Measurements from ENCODE around the gene UBQLN2.

Gene UBQLN2

GRCh38 chrX:56564164-56564885 is 898 bp downstream of the UBQLN2 start:
- H3K4me1 ChIP-seq (ENCODE audit: insufficient read depth, low read length, severe bottlenecking): peaks cover 38% of the 10 kb centered on the region
- no peaks in the 10 kb centered on the region for H3F3A ChIP-seq (ENCODE audit: insufficient read depth, low read length)
- H3K4me3 ChIP-seq (ENCODE audit: low read depth, low read length, poor library complexity, severe bottlenecking): peak overlapping the region; percentile 73
- peak overlapping the region; percentile 81 for H3K27ac ChIP-seq (ENCODE audit: low read depth, low read length, poor library complexity, severe bottlenecking)
- H3K27me3 ChIP-seq (ENCODE audit: insufficient read depth, low read length): no peaks in the 10 kb centered on the region
- peak overlapping the region; percentile 76 for H3K4me2 ChIP-seq (ENCODE audit: low read length)
- TF ChIP-seq EZH2 (IDR thresholded peaks at IDR 0.05; ENCODE audit: borderline replicate concordance, low read length): no peak
- no peak for TF ChIP-seq CTCF (IDR thresholded peaks at IDR 0.05; ENCODE audit: low read length)
- peak overlapping the region; percentile 89 for H3K9ac ChIP-seq (ENCODE audit: low read length)
- H3K79me2 ChIP-seq (ENCODE audit: insufficient read depth, low read length): peaks cover 47% of the 10 kb centered on the region
- H2AFZ ChIP-seq (ENCODE audit: low read length): no peak overlapping the region
- no peaks in the 10 kb centered on the region for H4K20me1 ChIP-seq (ENCODE audit: insufficient read depth, low read length)
- no peaks in the 10 kb centered on the region for H3K9me2 ChIP-seq (ENCODE audit: low read depth, low read length)
- peaks cover 11% of the 10 kb centered on the region; the same call in 1 of the 2 replicates for H3K36me3 ChIP-seq (ENCODE audit: insufficient read depth, low read length)
- no peaks in the 10 kb centered on the region for H3K9me3 ChIP-seq (ENCODE audit: low read length)

GRCh38 chrX:56564921-56565840 is 1.8 kb downstream of the UBQLN2 start:
- peaks cover 44% of the 10 kb centered on the region for H3K4me1 ChIP-seq (ENCODE audit: insufficient read depth, low read length, severe bottlenecking)
- H3F3A ChIP-seq (ENCODE audit: insufficient read depth, low read length): no peaks in the 10 kb centered on the region
- H3K9me3 ChIP-seq (ENCODE audit: low read length): no peaks in the 10 kb centered on the region
- peak overlapping the region; percentile 89; the same call in 1 of the 2 replicates for H3K9ac ChIP-seq (ENCODE audit: low read length)
- no peaks in the 10 kb centered on the region for H4K20me1 ChIP-seq (ENCODE audit: insufficient read depth, low read length)
- H3K79me2 ChIP-seq (ENCODE audit: insufficient read depth, low read length): peaks cover 47% of the 10 kb centered on the region
- H2AFZ ChIP-seq (ENCODE audit: low read length): no peak overlapping the region
- no peaks in the 10 kb centered on the region for H3K27me3 ChIP-seq (ENCODE audit: insufficient read depth, low read length)
- H3K4me3 ChIP-seq (ENCODE audit: low read depth, low read length, poor library complexity, severe bottlenecking): peak overlapping the region; percentile 73
- H3K36me3 ChIP-seq (ENCODE audit: insufficient read depth, low read length): peaks cover 12% of the 10 kb centered on the region
- H3K4me2 ChIP-seq (ENCODE audit: low read length): peak overlapping the region; percentile 76
- TF ChIP-seq CTCF (IDR thresholded peaks at IDR 0.05; ENCODE audit: low read length) (no peak), EZH2 (IDR thresholded peaks at IDR 0.05; ENCODE audit: borderline replicate concordance, low read length) (no peak)
- H3K9me2 ChIP-seq (ENCODE audit: low read depth, low read length): no peaks in the 10 kb centered on the region
- H3K27ac ChIP-seq (ENCODE audit: low read depth, low read length, poor library complexity, severe bottlenecking): no peak overlapping the region

GRCh38 chrX:56569378-56570057 is 6.1 kb downstream of the UBQLN2 start:
- Histone ChIP-seq H3F3A (ENCODE audit: insufficient read depth, low read length) (no peaks in the 10 kb centered on the region), H3K36me3 (ENCODE audit: insufficient read depth, low read length) (peaks cover 25% of the 10 kb centered on the region), H3K9me3 (ENCODE audit: low read length) (no peaks in the 10 kb centered on the region), H3K79me2 (ENCODE audit: insufficient read depth, low read length) (peaks cover 41% of the 10 kb centered on the region), H2AFZ (ENCODE audit: low read length) (no peak overlapping the region), H3K9me2 (ENCODE audit: low read depth, low read length) (no peaks in the 10 kb centered on the region), H3K27me3 (ENCODE audit: insufficient read depth, low read length) (no peaks in the 10 kb centered on the region), H3K4me3 (ENCODE audit: low read depth, low read length, poor library complexity, severe bottlenecking) (no peak overlapping the region), H3K9ac (ENCODE audit: low read length) (no peak overlapping the region), H4K20me1 (ENCODE audit: insufficient read depth, low read length) (no peaks in the 10 kb centered on the region), H3K4me1 (ENCODE audit: insufficient read depth, low read length, severe bottlenecking) (peaks cover 41% of the 10 kb centered on the region), H3K4me2 (ENCODE audit: low read length) (no peak overlapping the region), H3K27ac (ENCODE audit: low read depth, low read length, poor library complexity, severe bottlenecking) (no peak overlapping the region)
- TF ChIP-seq EZH2 (IDR thresholded peaks at IDR 0.05; ENCODE audit: borderline replicate concordance, low read length): no peak
- TF ChIP-seq CTCF (IDR thresholded peaks at IDR 0.05; ENCODE audit: low read length): no peak

Measured in OCI-LY1 (cell line).